Osteocyte (in vitro differentiated cells): ENCODE results near the gene MED16. TPM values are rescaled to one million over a fixed set of nuclear protein-coding genes. Genes with fewer than 3 reads are reported as not detected.
"Not testable (repeated sequence)": the region's sequence is repeated elsewhere in the genome, so short reads cannot be mapped to it uniquely, and the experiment has no call there.

Experiments
- DNase-seq: peaks from one replicate; pipeline ENCODE4 v3.0.0; 2021; ENCODE audit warnings: mixed read lengths; ENCODE audit not compliant: unreplicated experiment; ENCODE audit errors: extremely low spot score
- H3K27ac Mint-ChIP-seq: one replicate; pipeline ENCODE4 v1.8.0; 2021; ENCODE audit warnings: mild to moderate bottlenecking, mixed read lengths; ENCODE audit not compliant: unreplicated experiment
- H3K27me3 Mint-ChIP-seq: one replicate; pipeline ENCODE4 v1.8.0; 2021; ENCODE audit warnings: mixed read lengths; ENCODE audit not compliant: unreplicated experiment
- H3K36me3 Mint-ChIP-seq: one replicate; pipeline ENCODE4 v1.8.0; 2021; ENCODE audit warnings: mixed read lengths; ENCODE audit not compliant: unreplicated experiment
- H3K4me1 Mint-ChIP-seq: one replicate; pipeline ENCODE4 v1.8.0; 2021; ENCODE audit warnings: mixed read lengths; ENCODE audit not compliant: unreplicated experiment
- H3K4me3 Mint-ChIP-seq: one replicate; pipeline ENCODE4 v1.8.0; 2021; ENCODE audit warnings: mild to moderate bottlenecking, moderate library complexity, mixed read lengths; ENCODE audit not compliant: unreplicated experiment
- H3K9me3 Mint-ChIP-seq: one replicate; pipeline ENCODE4 v1.8.0; 2021; ENCODE audit warnings: mixed read lengths; ENCODE audit not compliant: unreplicated experiment
- total RNA-seq: library from RNA; stranded (reverse); gene quantifications from 2 replicates; pipeline ENCODE4 v1.2.1, GENCODE V29; 2021
- TF ChIP-seq, protein P1 (sequence below): fragments of 200-600 bp; sonication (generic); IDR thresholded peaks from 2 replicates; pipeline ENCODE4 v1.5.0; 2021; ENCODE audit warnings: antibody characterized with exemption, mild to moderate bottlenecking, moderate library complexity

Gene MED16
- total RNA-seq, 1 donor from 2014 or later: 72.3 TPM

DNA sequence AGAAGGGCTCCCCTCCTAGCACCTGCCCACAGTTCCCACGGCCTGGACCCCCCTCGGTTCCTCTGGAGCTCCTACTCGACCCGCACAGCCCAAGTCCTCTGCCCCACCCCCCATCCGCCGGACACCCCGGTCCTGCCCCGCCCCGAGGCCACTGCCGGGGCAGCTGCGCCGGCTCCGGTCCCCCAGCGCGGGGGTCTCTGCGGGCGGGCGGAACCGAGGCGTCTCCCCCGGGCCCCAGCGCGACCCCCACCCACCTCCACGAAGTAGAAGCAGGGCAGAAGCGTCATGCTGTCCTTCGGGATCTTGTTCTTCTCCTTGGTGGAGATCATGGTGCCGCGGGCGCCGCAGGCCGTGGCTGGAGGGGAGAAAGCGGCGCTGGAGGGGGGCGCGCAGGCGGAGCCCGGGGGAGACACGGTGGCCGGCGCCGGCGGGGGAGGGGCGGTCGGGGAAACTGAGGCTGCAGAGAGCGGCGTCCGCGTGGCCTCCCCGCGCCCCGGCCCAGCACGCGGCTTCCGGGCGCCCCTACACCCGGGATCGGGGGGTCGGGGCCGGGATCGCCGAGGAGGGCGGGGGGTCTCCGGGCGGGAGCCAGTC, 71.7 kb downstream of the MED16 start:
- Mint-ChIP-seq H3K9me3 (no peaks in the 10 kb centered on the region), H3K27ac (no peak overlapping the region), H3K4me3 (peak overlapping the region; percentile 69), H3K4me1 (peaks cover 5% of the 10 kb centered on the region), H3K27me3 (no peaks in the 10 kb centered on the region), H3K36me3 (no peaks in the 10 kb centered on the region)
- TF ChIP-seq, protein P1, sequence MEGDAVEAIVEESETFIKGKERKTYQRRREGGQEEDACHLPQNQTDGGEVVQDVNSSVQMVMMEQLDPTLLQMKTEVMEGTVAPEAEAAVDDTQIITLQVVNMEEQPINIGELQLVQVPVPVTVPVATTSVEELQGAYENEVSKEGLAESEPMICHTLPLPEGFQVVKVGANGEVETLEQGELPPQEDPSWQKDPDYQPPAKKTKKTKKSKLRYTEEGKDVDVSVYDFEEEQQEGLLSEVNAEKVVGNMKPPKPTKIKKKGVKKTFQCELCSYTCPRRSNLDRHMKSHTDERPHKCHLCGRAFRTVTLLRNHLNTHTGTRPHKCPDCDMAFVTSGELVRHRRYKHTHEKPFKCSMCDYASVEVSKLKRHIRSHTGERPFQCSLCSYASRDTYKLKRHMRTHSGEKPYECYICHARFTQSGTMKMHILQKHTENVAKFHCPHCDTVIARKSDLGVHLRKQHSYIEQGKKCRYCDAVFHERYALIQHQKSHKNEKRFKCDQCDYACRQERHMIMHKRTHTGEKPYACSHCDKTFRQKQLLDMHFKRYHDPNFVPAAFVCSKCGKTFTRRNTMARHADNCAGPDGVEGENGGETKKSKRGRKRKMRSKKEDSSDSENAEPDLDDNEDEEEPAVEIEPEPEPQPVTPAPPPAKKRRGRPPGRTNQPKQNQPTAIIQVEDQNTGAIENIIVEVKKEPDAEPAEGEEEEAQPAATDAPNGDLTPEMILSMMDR: no peak
- no peak for DNase-seq

DNA sequence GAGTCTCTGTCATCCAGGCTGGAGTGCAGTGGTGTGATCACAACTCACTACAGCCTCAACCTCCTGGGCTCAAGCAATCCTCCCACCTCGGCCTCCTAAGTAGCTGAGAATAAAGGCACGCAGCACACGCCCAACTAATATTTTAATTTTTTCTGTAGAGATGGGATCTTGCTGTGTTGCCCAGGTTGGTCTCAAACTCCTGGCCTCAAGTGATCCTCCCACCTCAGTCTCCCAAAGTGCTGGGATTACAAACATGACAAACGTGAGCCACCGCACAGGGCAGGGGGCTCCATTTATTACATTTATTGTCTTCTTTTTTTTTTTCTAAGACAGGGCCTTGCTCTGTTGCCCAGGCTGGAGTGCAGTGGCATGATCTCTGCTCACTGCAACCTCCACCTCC, 72.8 kb downstream of the MED16 start:
- not testable (repeated sequence) for H3K9me3 Mint-ChIP-seq, H3K4me1 Mint-ChIP-seq, H3K4me3 Mint-ChIP-seq, H3K36me3 Mint-ChIP-seq, H3K27ac Mint-ChIP-seq, DNase-seq, H3K27me3 Mint-ChIP-seq

Other genes with a start within 250 kb of the MED16 start
- gene RNF126, start 230.0 kb downstream of the MED16 start, total RNA-seq: 37.3 and 40.8 TPM in 2 replicates
- gene FSTL3, start 216.8 kb downstream of the MED16 start, total RNA-seq: 109 and 111 TPM in 2 replicates
- not detected in 2 replicates for gene PRSS57, start 197.7 kb downstream of the MED16 start, total RNA-seq
- gene PALM, start 184.3 kb downstream of the MED16 start, total RNA-seq: 236 and 251 TPM in 2 replicates
- gene MISP, start 142.1 kb downstream of the MED16 start, total RNA-seq: 1.1 and 1.3 TPM in 2 replicates
- 339 and 370 TPM in 2 replicates for gene PTBP1, start 95.7 kb downstream of the MED16 start, total RNA-seq
- 18.2 and 19.4 TPM in 2 replicates for gene PLPPR3, start 71.2 kb downstream of the MED16 start, total RNA-seq
- gene AZU1, start 65.3 kb downstream of the MED16 start, total RNA-seq: 0.91 and 1.0 TPM in 2 replicates
- not detected in 2 replicates for gene PRTN3, start 52.2 kb downstream of the MED16 start, total RNA-seq
- gene ELANE, start 40.9 kb downstream of the MED16 start, total RNA-seq: 1.1 and 1.2 TPM in 2 replicates
- 162 and 179 TPM in 2 replicates for gene CFD, start 33.5 kb downstream of the MED16 start, total RNA-seq
- gene RNU6-9, start 297 bp upstream of the MED16 start, total RNA-seq: not detected in 2 replicates
- 61.1 and 63.5 TPM in 2 replicates for gene R3HDM4, start 20.0 kb upstream of the MED16 start, total RNA-seq
- gene KISS1R, start 24.1 kb upstream of the MED16 start, total RNA-seq: 0.47 and 1.7 TPM in 2 replicates
- 16.8 and 17.0 TPM in 2 replicates for gene ARID3A, start 32.8 kb upstream of the MED16 start, total RNA-seq
- 60.2 and 61.2 TPM in 2 replicates for gene WDR18, start 91.2 kb upstream of the MED16 start, total RNA-seq
- gene GRIN3B, start 107.2 kb upstream of the MED16 start, total RNA-seq: 0.46 TPM in 1 of 2 replicates, not detected in the other
- 149 and 157 TPM in 2 replicates for gene TMEM259, start 127.9 kb upstream of the MED16 start, total RNA-seq
- not detected in 2 replicates for gene RNU6-2, start 128.3 kb upstream of the MED16 start, total RNA-seq
- 318 and 327 TPM in 2 replicates for gene CNN2, start 133.4 kb upstream of the MED16 start, total RNA-seq
- gene ABCA7, start 146.9 kb upstream of the MED16 start, total RNA-seq: 16.7 and 17.8 TPM in 2 replicates
- 0.67 and 0.99 TPM in 2 replicates for gene ARHGAP45, start 174.0 kb upstream of the MED16 start, total RNA-seq
- 156 and 168 TPM in 2 replicates for gene POLR2E, start 202.2 kb upstream of the MED16 start, total RNA-seq
- 349 and 354 TPM in 2 replicates for gene GPX4, start 210.8 kb upstream of the MED16 start, total RNA-seq